Neural cell (in vitro differentiated cells): Measurements from ENCODE around the gene MAGI2. TPM values are rescaled to one million over a fixed set of nuclear protein-coding genes. Genes with fewer than 3 reads are reported as not detected.

Experiments
- H2AFZ ChIP-seq: fragments of 200-600, 300-800 bp; sonication (generic), shearing (Covaris generic); 2 replicates; pipeline ENCODE4 v1.6.0; 2014; ENCODE audit warnings: low read depth, mild to moderate bottlenecking, antibody characterized with exemption, low read length, moderate library complexity
- H3F3A ChIP-seq: fragments of 200-600 bp; shearing (Covaris generic); 2 replicates; pipeline ENCODE4 v1.6.1; 2016; ENCODE audit warnings: mild to moderate bottlenecking, moderate library complexity, mixed read lengths, antibody characterized with exemption, low read length; ENCODE audit not compliant: insufficient read depth, poor library complexity, severe bottlenecking
- H3K27ac ChIP-seq: fragments of 200-600, 300-800 bp; sonication (generic), shearing (Covaris generic); 2 replicates; pipeline ENCODE4 v1.5.1; 2014; ENCODE audit warnings: mild to moderate bottlenecking, low read length, moderate library complexity
- H3K27me3 ChIP-seq: fragments of 300-800, 200-600 bp; sonication (generic), shearing (Covaris generic); 2 replicates; pipeline ENCODE4 v1.6.0; 2014; ENCODE audit warnings: mild to moderate bottlenecking, low read depth, low read length, moderate library complexity; ENCODE audit not compliant: insufficient read depth
- H3K36me3 ChIP-seq: fragments of 300-800, 200-600 bp; sonication (generic), shearing (Covaris generic); 2 replicates; pipeline ENCODE4 v1.5.1; 2014; ENCODE audit warnings: mild to moderate bottlenecking, antibody characterized with exemption, low read length, moderate library complexity; ENCODE audit not compliant: insufficient read depth
- H3K4me2 ChIP-seq: fragments of 300-800, 200-600 bp; sonication (generic), shearing (Covaris generic); 2 replicates; pipeline ENCODE4 v1.6.0; 2014; ENCODE audit warnings: mild to moderate bottlenecking, low read length
- H3K4me3 ChIP-seq: fragments of 300-800, 200-600 bp; sonication (generic), shearing (Covaris generic); 2 replicates; pipeline ENCODE4 v1.5.1; 2014; ENCODE audit warnings: mild to moderate bottlenecking, low read length, moderate library complexity
- H3K79me2 ChIP-seq: fragments of 200-600 bp; shearing (Covaris generic); replicated peaks from 2 replicates; pipeline ENCODE4 v1.6.0; 2014; ENCODE audit warnings: mild to moderate bottlenecking, low read length, moderate library complexity; ENCODE audit not compliant: insufficient read depth
- H3K9ac ChIP-seq: fragments of 300-800, 200-600 bp; sonication (generic), shearing (Covaris generic); 2 replicates; pipeline ENCODE4 v1.6.1; 2016; ENCODE audit warnings: mild to moderate bottlenecking, low read length, mixed read lengths
- H3K9me2 ChIP-seq: fragments of 200-600 bp; shearing (Covaris generic); 2 replicates; pipeline ENCODE4 v1.6.1; 2016; ENCODE audit warnings: mild to moderate bottlenecking, low read length, mixed read lengths; ENCODE audit not compliant: insufficient read depth
- H3K9me3 ChIP-seq: fragments of 200-600, 300-800 bp; sonication (generic), shearing (Covaris generic); 2 replicates; pipeline ENCODE4 v1.6.1; 2016; ENCODE audit warnings: mild to moderate bottlenecking, mixed run types, low read length, moderate library complexity, mixed read lengths
- H4K20me1 ChIP-seq: fragments of 200-600 bp; shearing (Covaris generic); 2 replicates; pipeline ENCODE4 v1.6.1; 2016; ENCODE audit warnings: mild to moderate bottlenecking, mixed run types; ENCODE audit not compliant: insufficient read depth
- CTCF ChIP-seq: fragments of 450-650 bp; IDR thresholded peaks from 2 replicates; pipeline ENCODE4 v1.5.1; 2014; ENCODE audit warnings: antibody characterized with exemption, mild to moderate bottlenecking, moderate library complexity; ENCODE audit not compliant: poor library complexity, severe bottlenecking
- EP300 ChIP-seq: fragments of 450-650 bp; conservative IDR thresholded peaks from 2 replicates; pipeline ENCODE4 v1.6.1; 2014; ENCODE audit warnings: antibody characterized with exemption, mild to moderate bottlenecking, moderate library complexity; ENCODE audit not compliant: poor library complexity, severe bottlenecking
- EZH2 ChIP-seq: fragments of 200-600, 300-800 bp; shearing (Covaris generic), sonication (generic); IDR thresholded peaks from 2 replicates; pipeline ENCODE4 v1.6.1; 2014; ENCODE audit warnings: antibody characterized with exemption, low read length, borderline replicate concordance, mild to moderate bottlenecking; ENCODE audit not compliant: insufficient read depth, poor library complexity, severe bottlenecking
- MXI1 ChIP-seq: fragments of 450-650 bp; conservative IDR thresholded peaks from 2 replicates; pipeline ENCODE4 v1.6.1; 2014; ENCODE audit warnings: antibody characterized with exemption, mild to moderate bottlenecking; ENCODE audit not compliant: poor library complexity, severe bottlenecking
- POLR2AphosphoS5 ChIP-seq: IDR thresholded peaks from 2 replicates; pipeline ENCODE4 v1.6.1; 2012
- RAD21 ChIP-seq: fragments of 450-650 bp; conservative IDR thresholded peaks from 2 replicates; pipeline ENCODE4 v1.6.1; 2014; ENCODE audit warnings: antibody characterized with exemption, mild to moderate bottlenecking, moderate library complexity
- REST ChIP-seq: IDR thresholded peaks from 2 replicates; pipeline ENCODE4 v1.6.1; 2012; ENCODE audit warnings: borderline replicate concordance
- SMC3 ChIP-seq: fragments of 450-650 bp; conservative IDR thresholded peaks from 2 replicates; pipeline ENCODE4 v1.6.1; 2014; ENCODE audit warnings: antibody characterized with exemption, mild to moderate bottlenecking, moderate library complexity; ENCODE audit not compliant: poor library complexity
- TAF1 ChIP-seq: IDR thresholded peaks from 2 replicates; pipeline ENCODE4 v1.6.1; 2012; ENCODE audit warnings: low read depth
- polyA plus RNA-seq: library from polyadenylated mRNA; depleted of rRNA; stranded (reverse); fragments of >200 nt; gene quantifications from 2 replicates; pipeline ENCODE4 v1.2.3, GENCODE V29; 2014

Gene MAGI2
- polyA plus RNA-seq, 1 donor from 2014 or later: 19.3 TPM

- Histone ChIP-seq H3K9ac (no peak overlapping the region), H3K36me3 (no peaks in the 10 kb centered on the region), H3F3A (no peaks in the 10 kb centered on the region), H3K9me3 (no peaks in the 10 kb centered on the region), H3K27me3 (no peaks in the 10 kb centered on the region), H4K20me1 (no peaks in the 10 kb centered on the region), H3K79me2 (no peaks in the 10 kb centered on the region), H3K9me2 (no peaks in the 10 kb centered on the region), H3K4me3 (no peak overlapping the region), H3K27ac (no peak overlapping the region), H3K4me2 (no peak overlapping the region), H2AFZ (no peak overlapping the region)
- no peak for TF ChIP-seq EZH2
- no peak for TF ChIP-seq REST
- peak; percentile 21 for TF ChIP-seq RAD21
- TF ChIP-seq MXI1: no peak
- peak; percentile 53 for TF ChIP-seq EP300
- peak; percentile 55 for TF ChIP-seq POLR2AphosphoS5
Measured at GRCh38 chr7:79175374-79175773, 278.1 kb downstream of the MAGI2 start.

- Histone ChIP-seq H4K20me1 (no peaks in the 10 kb centered on the region), H3K27ac (no peak overlapping the region), H3K36me3 (no peaks in the 10 kb centered on the region), H3K9ac (no peak overlapping the region), H3F3A (no peaks in the 10 kb centered on the region), H3K27me3 (no peaks in the 10 kb centered on the region), H3K4me3 (no peak overlapping the region), H2AFZ (no peak overlapping the region), H3K79me2 (no peaks in the 10 kb centered on the region), H3K4me2 (no peak overlapping the region), H3K9me3 (no peaks in the 10 kb centered on the region), H3K9me2 (no peaks in the 10 kb centered on the region)
- TF ChIP-seq REST (no peak), EP300 (no peak), POLR2AphosphoS5 (no peak), CTCF (no peak), RAD21 (no peak), MXI1 (no peak), SMC3 (no peak), TAF1 (no peak), EZH2 (no peak)
Measured at GRCh38 chr7:79165225-79165624, 288.2 kb downstream of the MAGI2 start.
